NB4 (cell line): Measurements from ENCODE around the gene MYLK2.

ENCODE experiments used
- DNase-seq: peaks from one replicate; pipeline ENCODE4 v3.0.0; 2010; ENCODE audit warnings: low read depth
- H3K4me3 ChIP-seq: one replicate; pipeline ENCODE4 v1.5.1; 2011; ENCODE audit warnings: mild to moderate bottlenecking, low read depth, low read length, moderate library complexity
- MYC ChIP-seq: IDR thresholded peaks from 2 replicates; pipeline ENCODE4 v1.6.1; 2011; ENCODE audit warnings: low read depth, low read length
- POLR2A ChIP-seq: IDR thresholded peaks from 2 replicates; pipeline ENCODE4 v1.6.1; 2011; ENCODE audit warnings: mild to moderate bottlenecking; ENCODE audit not compliant: insufficient read length; ENCODE audit errors: extremely low read depth
- TF ChIP-seq, protein P1 (sequence below): IDR thresholded peaks from 2 replicates; pipeline ENCODE4 v1.6.1; 2011; ENCODE audit warnings: low read depth, low read length
- TF ChIP-seq, protein P2 (sequence below): IDR thresholded peaks from one replicate; pipeline ENCODE4 v1.5.1; 2012; ENCODE audit warnings: low read depth, low read length

The MYLK2 gene

DNA sequence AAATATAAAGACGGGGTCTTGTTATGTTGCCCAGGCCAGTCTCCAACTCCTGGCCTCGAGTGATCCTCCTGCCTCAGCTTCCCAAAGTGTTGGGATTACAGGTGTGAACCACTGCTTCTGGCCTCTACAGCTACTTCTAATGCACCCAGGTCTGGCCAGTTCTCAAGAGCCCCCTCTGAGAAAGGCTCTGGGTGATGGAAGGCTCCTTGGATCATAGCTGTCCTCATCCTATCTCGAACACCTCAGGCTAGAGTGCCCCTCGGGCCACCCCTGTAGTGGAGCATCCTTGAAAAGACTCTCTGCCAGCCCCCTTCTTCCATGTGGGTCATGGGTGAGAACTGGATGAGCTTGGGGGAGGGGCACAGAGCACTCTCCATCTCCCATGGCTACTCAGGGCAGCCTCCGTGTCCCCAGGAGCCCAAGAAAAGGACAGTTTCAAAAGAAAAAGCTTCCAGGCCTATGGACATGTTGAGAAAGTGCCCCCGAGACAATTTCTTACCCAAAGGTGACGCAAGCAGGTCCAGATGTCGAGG lies 714 bp upstream of the MYLK2 start:
- no peak overlapping the region for H3K4me3 ChIP-seq
- no peak for DNase-seq
- TF ChIP-seq, protein P1, sequence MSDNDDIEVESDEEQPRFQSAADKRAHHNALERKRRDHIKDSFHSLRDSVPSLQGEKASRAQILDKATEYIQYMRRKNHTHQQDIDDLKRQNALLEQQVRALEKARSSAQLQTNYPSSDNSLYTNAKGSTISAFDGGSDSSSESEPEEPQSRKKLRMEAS: no peak
- TF ChIP-seq POLR2A: no peak
- TF ChIP-seq, protein P2, sequence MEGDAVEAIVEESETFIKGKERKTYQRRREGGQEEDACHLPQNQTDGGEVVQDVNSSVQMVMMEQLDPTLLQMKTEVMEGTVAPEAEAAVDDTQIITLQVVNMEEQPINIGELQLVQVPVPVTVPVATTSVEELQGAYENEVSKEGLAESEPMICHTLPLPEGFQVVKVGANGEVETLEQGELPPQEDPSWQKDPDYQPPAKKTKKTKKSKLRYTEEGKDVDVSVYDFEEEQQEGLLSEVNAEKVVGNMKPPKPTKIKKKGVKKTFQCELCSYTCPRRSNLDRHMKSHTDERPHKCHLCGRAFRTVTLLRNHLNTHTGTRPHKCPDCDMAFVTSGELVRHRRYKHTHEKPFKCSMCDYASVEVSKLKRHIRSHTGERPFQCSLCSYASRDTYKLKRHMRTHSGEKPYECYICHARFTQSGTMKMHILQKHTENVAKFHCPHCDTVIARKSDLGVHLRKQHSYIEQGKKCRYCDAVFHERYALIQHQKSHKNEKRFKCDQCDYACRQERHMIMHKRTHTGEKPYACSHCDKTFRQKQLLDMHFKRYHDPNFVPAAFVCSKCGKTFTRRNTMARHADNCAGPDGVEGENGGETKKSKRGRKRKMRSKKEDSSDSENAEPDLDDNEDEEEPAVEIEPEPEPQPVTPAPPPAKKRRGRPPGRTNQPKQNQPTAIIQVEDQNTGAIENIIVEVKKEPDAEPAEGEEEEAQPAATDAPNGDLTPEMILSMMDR: no peak
- no peak for TF ChIP-seq MYC

DNA sequence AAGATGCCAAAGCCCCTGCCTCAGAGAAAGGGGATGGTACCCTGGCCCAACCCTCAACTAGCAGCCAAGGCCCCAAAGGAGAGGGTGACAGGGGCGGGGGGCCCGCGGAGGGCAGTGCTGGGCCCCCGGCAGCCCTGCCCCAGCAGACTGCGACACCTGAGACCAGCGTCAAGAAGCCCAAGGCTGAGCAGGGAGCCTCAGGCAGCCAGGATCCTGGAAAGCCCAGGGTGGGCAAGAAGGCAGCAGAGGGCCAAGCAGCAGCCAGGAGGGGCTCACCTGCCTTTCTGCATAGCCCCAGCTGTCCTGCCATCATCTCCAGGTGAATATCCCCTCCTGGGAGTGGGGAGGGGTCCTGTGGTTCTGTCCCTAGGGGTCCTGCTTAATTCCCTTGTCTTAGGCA lies 1.1 kb downstream of the MYLK2 start:
- no peak for DNase-seq
- no peak overlapping the region for H3K4me3 ChIP-seq
- TF ChIP-seq MYC: no peak
- TF ChIP-seq, protein P1: no peak
- TF ChIP-seq, protein P2: no peak
- no peak for TF ChIP-seq POLR2A

DNA sequence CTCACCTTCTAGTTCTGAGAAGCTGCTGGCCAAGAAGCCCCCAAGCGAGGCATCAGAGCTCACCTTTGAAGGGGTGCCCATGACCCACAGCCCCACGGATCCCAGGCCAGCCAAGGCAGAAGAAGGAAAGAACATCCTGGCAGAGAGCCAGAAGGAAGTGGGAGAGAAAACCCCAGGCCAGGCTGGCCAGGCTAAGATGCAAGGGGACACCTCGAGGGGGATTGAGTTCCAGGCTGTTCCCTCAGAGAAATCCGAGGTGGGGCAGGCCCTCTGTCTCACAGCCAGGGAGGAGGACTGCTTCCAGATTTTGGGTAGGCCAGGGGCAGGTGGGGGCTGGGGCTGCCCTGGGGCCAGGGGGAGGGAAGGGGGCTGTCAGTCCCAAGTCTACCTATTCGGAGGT lies 2.3 kb downstream of the MYLK2 start:
- DNase-seq: no peak
- TF ChIP-seq, protein P1: no peak
- TF ChIP-seq MYC (no peak), POLR2A (no peak)
- TF ChIP-seq, protein P2: no peak
- H3K4me3 ChIP-seq: no peak overlapping the region

DNA sequence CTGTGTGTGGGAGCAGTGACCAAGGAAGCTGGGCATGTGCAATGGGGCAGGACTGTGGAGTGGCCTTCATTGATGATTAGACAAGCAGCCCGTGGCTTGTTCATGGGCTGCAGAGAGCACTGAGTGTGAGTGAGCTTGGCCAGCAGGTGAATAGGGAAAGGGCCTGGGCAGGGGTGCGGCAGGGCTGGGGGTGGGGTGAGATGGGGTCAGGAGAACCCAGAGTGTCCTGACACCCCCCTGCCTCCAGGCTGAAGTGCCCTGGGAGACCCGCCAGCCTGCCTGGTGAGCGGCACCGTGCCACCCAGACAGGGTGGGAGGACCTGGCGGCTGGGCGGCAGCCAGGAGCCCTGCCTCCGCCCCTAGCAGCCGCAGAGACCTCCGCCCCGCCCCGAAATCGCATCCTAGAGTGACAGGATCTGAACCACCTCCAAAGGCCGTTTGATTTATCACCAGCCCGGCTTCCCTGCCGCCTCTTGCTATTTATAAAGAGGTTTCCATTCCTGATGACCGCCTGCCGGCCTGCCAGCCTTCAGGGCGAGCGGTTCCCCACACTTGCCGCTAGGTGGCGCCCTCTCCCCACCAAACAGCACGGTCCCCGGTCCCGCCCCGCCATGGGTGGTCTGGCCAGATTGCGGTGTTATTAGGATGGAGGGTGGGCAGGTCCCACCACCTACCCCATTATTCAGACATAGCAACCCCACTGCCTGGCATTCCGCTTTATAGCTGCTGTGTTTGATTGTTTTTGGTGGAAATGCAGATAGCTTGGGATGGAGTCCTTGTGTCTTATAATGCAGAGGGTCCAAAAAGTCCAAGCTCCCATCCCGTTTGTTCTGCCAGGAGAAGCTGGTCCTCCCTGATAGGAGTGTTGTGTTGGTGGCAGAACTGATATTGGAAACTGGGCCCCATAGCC lies 3.5 kb downstream of the MYLK2 start:
- DNase-seq: peak; percentile 76
- TF ChIP-seq, protein P2: peak; percentile 88
- TF ChIP-seq, protein P1: 0 out of 2 replicates have a peak, but pooled peaks have one; percentile 38
- TF ChIP-seq POLR2A: no peak
- H3K4me3 ChIP-seq: no peak overlapping the region

DNA sequence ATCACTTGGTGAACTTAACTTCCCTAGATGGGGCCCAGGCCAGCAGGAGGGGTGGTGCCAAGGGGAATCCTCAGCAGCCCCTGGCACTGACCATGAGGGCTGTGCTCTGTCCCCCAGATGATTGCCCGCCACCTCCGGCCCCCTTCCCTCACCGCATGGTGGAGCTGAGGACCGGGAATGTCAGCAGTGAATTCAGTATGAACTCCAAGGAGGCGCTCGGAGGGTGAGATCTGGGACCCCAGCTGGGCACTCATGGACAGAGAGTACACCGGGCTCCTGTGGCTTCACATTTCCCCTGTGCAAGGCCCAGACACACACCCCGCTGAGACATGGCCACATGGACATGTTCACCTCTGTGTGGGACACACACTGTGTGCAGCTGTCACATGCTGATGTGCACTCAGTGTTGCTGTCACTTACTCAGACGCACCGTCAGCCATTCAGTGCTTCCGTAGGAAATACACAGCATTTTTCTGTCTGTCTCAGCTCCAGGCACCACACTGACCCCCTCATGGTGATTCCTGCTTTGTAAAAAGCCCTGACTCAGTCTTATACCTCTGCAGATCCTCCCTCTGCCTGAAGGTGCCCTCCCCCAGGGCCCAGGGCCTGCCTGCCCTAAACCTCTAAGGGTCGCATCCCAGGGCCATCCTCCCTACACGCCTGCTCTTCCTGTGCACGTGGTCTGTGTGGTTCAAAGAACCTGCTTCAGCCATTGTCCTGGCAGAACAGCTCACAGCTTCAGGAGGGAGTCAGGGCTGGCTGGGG lies 4.4 kb downstream of the MYLK2 start:
- DNase-seq: peak; percentile 37
- TF ChIP-seq, protein P1: peak; percentile 51; the same call in 1 of the 2 replicates
- no peak for TF ChIP-seq MYC
- H3K4me3 ChIP-seq: no peak overlapping the region
